Activated naive CD8-positive, alpha-beta T cell treated with anti-CD3 and anti-CD28 coated beads, Interleukin-2, amount 10 ng/mL, durations not matched to agents 7 days and 5 days (primary cell): Measurements from ENCODE around the gene CLVS2. TPM values are rescaled to one million over a fixed set of nuclear protein-coding genes. Genes with fewer than 3 reads are reported as not detected.

Source experiments
- ATAC-seq: fragments of 150-1000 bp; cut with Tn5 transposase; one replicate; pipeline ENCODE4 v1.10.0; 2021; ENCODE audit warnings: low read depth, moderate library complexity
- POLR2A ChIA-PET: fragments of 350-600 bp; sonication (Branson Sonifier 250); formaldehyde crosslinking; loops from one replicate; lab custom pipeline; 2021; ENCODE audit warnings: antibody characterized with exemption; lab: Charles Lee
- DNase-seq: peaks from one replicate; pipeline ENCODE4 v3.0.0; 2021
- H3K27ac Mint-ChIP-seq: one replicate; pipeline ENCODE4 v1.8.0; 2022; ENCODE audit warnings: mild to moderate bottlenecking, mixed read lengths
- H3K27me3 Mint-ChIP-seq: one replicate; pipeline ENCODE4 v1.8.0; 2022; ENCODE audit warnings: mild to moderate bottlenecking, moderate library complexity, mixed read lengths
- H3K36me3 Mint-ChIP-seq: one replicate; pipeline ENCODE4 v1.8.0; 2021; ENCODE audit warnings: mild to moderate bottlenecking, mixed read lengths
- H3K4me1 Mint-ChIP-seq: one replicate; pipeline ENCODE4 v1.8.0; 2021; ENCODE audit warnings: mixed read lengths
- H3K4me3 Mint-ChIP-seq: one replicate; pipeline ENCODE4 v1.8.0; 2022; ENCODE audit warnings: mild to moderate bottlenecking, moderate library complexity, mixed read lengths
- H3K9me3 Mint-ChIP-seq: one replicate; pipeline ENCODE4 v1.8.0; 2021; ENCODE audit warnings: mixed read lengths
- total RNA-seq, 2 experiments: library from RNA; stranded (reverse); gene quantifications; one replicate each; pipeline ENCODE4 v1.2.3, GENCODE V29; 2021

Gene CLVS2
- total RNA-seq, 2 experiments from 2014 or later, result not detected

GRCh38 chr6:123000244-123000770, 4.3 kb downstream of the CLVS2 start:
- ATAC-seq (no peak), DNase-seq (no peak)
- Mint-ChIP-seq H3K27ac (no peak overlapping the region), H3K9me3 (no peaks in the 10 kb centered on the region), H3K27me3 (peaks cover 28% of the 10 kb centered on the region), H3K4me3 (no peak overlapping the region), H3K4me1 (no peaks in the 10 kb centered on the region), H3K36me3 (no peaks in the 10 kb centered on the region)
- POLR2A ChIA-PET, result no interaction called here

GRCh38 chr6:123001540-123001939, 5.5 kb downstream of the CLVS2 start:
- DNase-seq, result no peak

GRCh38 chr6:123007885-123008284, 11.8 kb downstream of the CLVS2 start:
- Mint-ChIP-seq H3K9me3 (no peaks in the 10 kb centered on the region), H3K36me3 (no peaks in the 10 kb centered on the region), H3K4me3 (no peak overlapping the region), H3K4me1 (no peaks in the 10 kb centered on the region), H3K27ac (no peak overlapping the region), H3K27me3 (no peaks in the 10 kb centered on the region)
- no peak for DNase-seq
- ATAC-seq, result no peak
- POLR2A ChIA-PET, result no interaction called here

More at GRCh38 chr6:123001540-123001939, 5.5 kb downstream of the CLVS2 start:
- Mint-ChIP-seq H3K27ac (no peak overlapping the region), H3K36me3 (no peaks in the 10 kb centered on the region), H3K9me3 (no peaks in the 10 kb centered on the region), H3K4me1 (no peaks in the 10 kb centered on the region), H3K4me3 (no peak overlapping the region), H3K27me3 (peaks cover 19% of the 10 kb centered on the region)
- POLR2A ChIA-PET, result no interaction called here
- no peak for ATAC-seq

GRCh38 chr6:123009059-123009458, 13.0 kb downstream of the CLVS2 start:
- DNase-seq (no peak), ATAC-seq (no peak)
- H3K36me3 Mint-ChIP-seq, result no peaks in the 10 kb centered on the region
- no peaks in the 10 kb centered on the region for H3K4me1 Mint-ChIP-seq
- no peak overlapping the region for H3K27ac Mint-ChIP-seq
- POLR2A ChIA-PET, result no interaction called here
- H3K4me3 Mint-ChIP-seq, result no peak overlapping the region
- H3K27me3 Mint-ChIP-seq, result no peaks in the 10 kb centered on the region
- H3K9me3 Mint-ChIP-seq, result no peaks in the 10 kb centered on the region

- POLR2A ChIA-PET, result no interaction called here
Observed at GRCh38 chr6:123014835-123015234, 18.8 kb downstream of the CLVS2 start.

GRCh38 chr6:123016431-123017103, 20.5 kb downstream of the CLVS2 start:
- Mint-ChIP-seq H3K4me3 (no peak overlapping the region), H3K4me1 (no peaks in the 10 kb centered on the region), H3K27me3 (no peaks in the 10 kb centered on the region), H3K36me3 (no peaks in the 10 kb centered on the region), H3K9me3 (peaks cover 2% of the 10 kb centered on the region), H3K27ac (no peak overlapping the region)
- POLR2A ChIA-PET, result no interaction called here
- ATAC-seq, result no peak
- no peak for DNase-seq

More at GRCh38 chr6:123014835-123015234, 18.8 kb downstream of the CLVS2 start:
- Mint-ChIP-seq H3K4me3 (no peak overlapping the region), H3K27me3 (no peaks in the 10 kb centered on the region), H3K4me1 (no peaks in the 10 kb centered on the region), H3K9me3 (peaks cover 2% of the 10 kb centered on the region), H3K27ac (no peak overlapping the region), H3K36me3 (no peaks in the 10 kb centered on the region)
- DNase-seq (no peak), ATAC-seq (no peak)

GRCh38 chr6:123017104-123017682, 21.2 kb downstream of the CLVS2 start:
- Mint-ChIP-seq H3K9me3 (peaks cover 2% of the 10 kb centered on the region), H3K4me1 (no peaks in the 10 kb centered on the region), H3K27me3 (no peaks in the 10 kb centered on the region), H3K4me3 (no peak overlapping the region), H3K36me3 (no peaks in the 10 kb centered on the region), H3K27ac (no peak overlapping the region)
- ATAC-seq (no peak), DNase-seq (no peak)
- POLR2A ChIA-PET, result no interaction called here

- H3K27me3 Mint-ChIP-seq, result no peaks in the 10 kb centered on the region
- POLR2A ChIA-PET, result no interaction called here
- no peak overlapping the region for H3K4me3 Mint-ChIP-seq
- no peaks in the 10 kb centered on the region for H3K4me1 Mint-ChIP-seq
- no peak overlapping the region for H3K27ac Mint-ChIP-seq
- H3K36me3 Mint-ChIP-seq, result no peaks in the 10 kb centered on the region
- H3K9me3 Mint-ChIP-seq, result peaks cover 2% of the 10 kb centered on the region
- ATAC-seq (no peak), DNase-seq (no peak)
Observed at GRCh38 chr6:123022975-123023374, 26.9 kb downstream of the CLVS2 start.

GRCh38 chr6:123024976-123025375, 28.9 kb downstream of the CLVS2 start:
- POLR2A ChIA-PET, result no interaction called here
- Mint-ChIP-seq H3K9me3 (no peaks in the 10 kb centered on the region), H3K4me3 (no peak overlapping the region), H3K36me3 (no peaks in the 10 kb centered on the region), H3K27me3 (no peaks in the 10 kb centered on the region), H3K27ac (no peak overlapping the region), H3K4me1 (no peaks in the 10 kb centered on the region)
- ATAC-seq, result no peak
- DNase-seq, result no peak

GRCh38 chr6:123027408-123027807, 31.4 kb downstream of the CLVS2 start:
- Mint-ChIP-seq H3K4me3 (no peak overlapping the region), H3K27me3 (no peaks in the 10 kb centered on the region), H3K27ac (no peak overlapping the region), H3K4me1 (no peaks in the 10 kb centered on the region), H3K36me3 (no peaks in the 10 kb centered on the region), H3K9me3 (no peaks in the 10 kb centered on the region)
- no peak for ATAC-seq
- POLR2A ChIA-PET, result no interaction called here
- no peak for DNase-seq

GRCh38 chr6:123028263-123028662, 32.2 kb downstream of the CLVS2 start:
- H3K4me1 Mint-ChIP-seq, result no peaks in the 10 kb centered on the region
- DNase-seq (no peak), ATAC-seq (no peak)
- H3K27ac Mint-ChIP-seq, result no peak overlapping the region
- no peak overlapping the region for H3K4me3 Mint-ChIP-seq
- no peaks in the 10 kb centered on the region for H3K27me3 Mint-ChIP-seq
- POLR2A ChIA-PET, result no interaction called here
- no peaks in the 10 kb centered on the region for H3K9me3 Mint-ChIP-seq
- H3K36me3 Mint-ChIP-seq, result no peaks in the 10 kb centered on the region

- H3K9me3 Mint-ChIP-seq, result no peaks in the 10 kb centered on the region
- no peak for DNase-seq
Observed at GRCh38 chr6:123030282-123030681, 34.2 kb downstream of the CLVS2 start.

GRCh38 chr6:123036648-123037047, 40.6 kb downstream of the CLVS2 start:
- H3K4me3 Mint-ChIP-seq, result no peak overlapping the region
- POLR2A ChIA-PET, result no interaction called here
- DNase-seq, result no peak
- H3K4me1 Mint-ChIP-seq, result no peaks in the 10 kb centered on the region
- H3K27ac Mint-ChIP-seq, result no peak overlapping the region
- H3K36me3 Mint-ChIP-seq, result no peaks in the 10 kb centered on the region
- no peak for ATAC-seq
- peaks cover 2% of the 10 kb centered on the region for H3K9me3 Mint-ChIP-seq
- H3K27me3 Mint-ChIP-seq, result no peaks in the 10 kb centered on the region

More at GRCh38 chr6:123030282-123030681, 34.2 kb downstream of the CLVS2 start:
- no peak overlapping the region for H3K4me3 Mint-ChIP-seq
- no peak for ATAC-seq
- no peak overlapping the region for H3K27ac Mint-ChIP-seq
- H3K27me3 Mint-ChIP-seq, result no peaks in the 10 kb centered on the region
- POLR2A ChIA-PET, result no interaction called here
- no peaks in the 10 kb centered on the region for H3K36me3 Mint-ChIP-seq
- no peaks in the 10 kb centered on the region for H3K4me1 Mint-ChIP-seq

- POLR2A ChIA-PET, result no interaction called here
- Mint-ChIP-seq H3K27me3 (no peaks in the 10 kb centered on the region), H3K4me1 (no peaks in the 10 kb centered on the region), H3K27ac (no peak overlapping the region), H3K9me3 (peaks cover 2% of the 10 kb centered on the region), H3K36me3 (no peaks in the 10 kb centered on the region), H3K4me3 (no peak overlapping the region)
- ATAC-seq (no peak), DNase-seq (no peak)
Observed at GRCh38 chr6:123039431-123039830, 43.4 kb downstream of the CLVS2 start.
